Measurements from ENCODE around the gene LBX1. TPM values are rescaled to one million over a fixed set of nuclear protein-coding genes. Genes with fewer than 3 reads are reported as not detected.

Gene LBX1
- total RNA-seq, 1 donor from 2014 or later, result not detected

DNA sequence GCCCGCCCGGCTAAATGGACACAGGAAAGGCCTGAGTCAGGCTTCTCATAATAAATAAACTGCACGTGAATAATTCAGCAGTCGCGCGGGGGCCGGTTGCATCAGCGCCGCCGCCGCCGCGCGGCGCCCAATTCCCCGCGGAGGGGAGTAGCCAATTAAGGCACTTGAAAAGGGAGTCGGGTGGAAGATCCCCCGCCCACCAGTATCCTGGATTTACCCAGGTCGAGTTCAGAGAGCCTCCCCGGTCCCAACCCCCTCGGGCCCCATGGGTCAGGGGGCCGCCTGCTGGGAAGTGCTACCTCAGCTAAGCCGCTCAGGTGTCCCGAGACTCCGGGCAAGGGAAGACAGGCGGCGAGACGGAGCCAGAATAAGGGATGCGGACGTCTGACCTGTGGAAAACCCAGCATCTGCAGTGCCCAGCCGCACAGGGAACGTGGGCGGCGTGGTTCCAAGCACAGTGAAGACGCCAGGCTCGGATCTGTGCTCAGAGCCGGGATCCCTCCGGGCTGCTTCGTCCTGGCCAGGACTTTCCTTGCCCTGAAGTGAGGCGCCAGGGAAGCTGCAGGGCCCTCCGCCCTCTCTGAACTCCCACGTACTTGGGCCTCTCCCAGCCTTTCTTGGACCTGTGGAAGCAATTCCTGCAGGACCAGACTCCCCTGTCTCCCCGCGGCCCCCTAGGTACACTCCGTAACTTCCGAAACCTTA is 7.3 kb upstream of the LBX1 start:
- H3K36me3 Mint-ChIP-seq, result no peaks in the 10 kb centered on the region
- H3K9me3 Mint-ChIP-seq, result no peaks in the 10 kb centered on the region
- peaks cover 99% of the 10 kb centered on the region for H3K27me3 Mint-ChIP-seq (ENCODE audit: low read depth)
- TF ChIP-seq, protein P1, sequence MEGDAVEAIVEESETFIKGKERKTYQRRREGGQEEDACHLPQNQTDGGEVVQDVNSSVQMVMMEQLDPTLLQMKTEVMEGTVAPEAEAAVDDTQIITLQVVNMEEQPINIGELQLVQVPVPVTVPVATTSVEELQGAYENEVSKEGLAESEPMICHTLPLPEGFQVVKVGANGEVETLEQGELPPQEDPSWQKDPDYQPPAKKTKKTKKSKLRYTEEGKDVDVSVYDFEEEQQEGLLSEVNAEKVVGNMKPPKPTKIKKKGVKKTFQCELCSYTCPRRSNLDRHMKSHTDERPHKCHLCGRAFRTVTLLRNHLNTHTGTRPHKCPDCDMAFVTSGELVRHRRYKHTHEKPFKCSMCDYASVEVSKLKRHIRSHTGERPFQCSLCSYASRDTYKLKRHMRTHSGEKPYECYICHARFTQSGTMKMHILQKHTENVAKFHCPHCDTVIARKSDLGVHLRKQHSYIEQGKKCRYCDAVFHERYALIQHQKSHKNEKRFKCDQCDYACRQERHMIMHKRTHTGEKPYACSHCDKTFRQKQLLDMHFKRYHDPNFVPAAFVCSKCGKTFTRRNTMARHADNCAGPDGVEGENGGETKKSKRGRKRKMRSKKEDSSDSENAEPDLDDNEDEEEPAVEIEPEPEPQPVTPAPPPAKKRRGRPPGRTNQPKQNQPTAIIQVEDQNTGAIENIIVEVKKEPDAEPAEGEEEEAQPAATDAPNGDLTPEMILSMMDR (IDR thresholded peaks at IDR 0.05; ENCODE audit: unreplicated experiment), result no peak
- no peak for DNase-seq (ENCODE audit: low spot score in 2 of 2, unreplicated experiment in 2 of 2)
- H3K27ac Mint-ChIP-seq, result no peak overlapping the region
- H3K4me3 Mint-ChIP-seq, result peak overlapping the region; percentile 6
- H3K4me1 Mint-ChIP-seq, result peaks cover 8% of the 10 kb centered on the region

- TF ChIP-seq, protein P1 (IDR thresholded peaks at IDR 0.05; ENCODE audit: unreplicated experiment), result no peak
- H3K27ac Mint-ChIP-seq, result no peak overlapping the region
- DNase-seq (ENCODE audit: low spot score in 2 of 2, unreplicated experiment in 2 of 2), result no peak
- peaks cover 99% of the 10 kb centered on the region for H3K27me3 Mint-ChIP-seq (ENCODE audit: low read depth)
- H3K36me3 Mint-ChIP-seq, result no peaks in the 10 kb centered on the region
- H3K9me3 Mint-ChIP-seq, result no peaks in the 10 kb centered on the region
- H3K4me1 Mint-ChIP-seq, result peaks cover 8% of the 10 kb centered on the region
- H3K4me3 Mint-ChIP-seq, result no peak overlapping the region
Observed at GRCh38 chr10:101235766-101236165, 6.5 kb upstream of the LBX1 start.

GRCh38 chr10:101234333-101234732 is 5.1 kb upstream of the LBX1 start:
- no peak for DNase-seq (ENCODE audit: low spot score in 2 of 2, unreplicated experiment in 2 of 2)
- Mint-ChIP-seq H3K27ac (no peak overlapping the region), H3K4me3 (no peak overlapping the region), H3K27me3 (ENCODE audit: low read depth) (peaks cover 98% of the 10 kb centered on the region), H3K9me3 (no peaks in the 10 kb centered on the region), H3K36me3 (no peaks in the 10 kb centered on the region), H3K4me1 (peaks cover 13% of the 10 kb centered on the region)
- TF ChIP-seq, protein P1 (IDR thresholded peaks at IDR 0.05; ENCODE audit: unreplicated experiment), result no peak

- DNase-seq (ENCODE audit: low spot score in 2 of 2, unreplicated experiment in 2 of 2), result no peak
- Mint-ChIP-seq H3K27ac (no peak overlapping the region), H3K9me3 (no peaks in the 10 kb centered on the region), H3K4me1 (peaks cover 16% of the 10 kb centered on the region), H3K4me3 (no peak overlapping the region), H3K36me3 (no peaks in the 10 kb centered on the region), H3K27me3 (ENCODE audit: low read depth) (peaks cover 98% of the 10 kb centered on the region)
- TF ChIP-seq, protein P1 (IDR thresholded peaks at IDR 0.05; ENCODE audit: unreplicated experiment), result no peak
Observed at GRCh38 chr10:101233863-101234262, 4.6 kb upstream of the LBX1 start.

DNA sequence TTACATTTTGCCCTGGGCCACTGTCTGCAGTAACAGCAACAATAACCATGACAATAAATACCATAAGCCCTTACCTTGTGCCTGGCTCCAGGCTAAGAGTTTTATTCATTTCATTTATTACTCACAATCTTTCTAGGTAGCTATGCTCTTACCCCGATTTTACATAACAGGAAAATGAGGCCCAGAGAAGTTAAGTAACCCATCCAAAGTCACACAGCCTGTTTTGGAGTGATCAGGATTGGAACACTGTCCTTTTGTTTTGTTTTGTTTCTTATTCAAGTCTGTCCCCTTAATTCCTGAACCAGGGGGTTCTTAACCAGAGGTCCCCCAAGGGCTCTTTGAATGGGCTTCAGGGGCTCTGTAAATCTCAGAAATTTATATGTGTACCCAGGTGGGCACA is 4.2 kb upstream of the LBX1 start:
- peaks cover 96% of the 10 kb centered on the region for H3K27me3 Mint-ChIP-seq (ENCODE audit: low read depth)
- no peaks in the 10 kb centered on the region for H3K36me3 Mint-ChIP-seq
- H3K4me3 Mint-ChIP-seq, result no peak overlapping the region
- TF ChIP-seq, protein P1 (IDR thresholded peaks at IDR 0.05; ENCODE audit: unreplicated experiment), result no peak
- H3K9me3 Mint-ChIP-seq, result no peaks in the 10 kb centered on the region
- H3K4me1 Mint-ChIP-seq, result peaks cover 16% of the 10 kb centered on the region
- no peak overlapping the region for H3K27ac Mint-ChIP-seq
- no peak for DNase-seq (ENCODE audit: low spot score in 2 of 2, unreplicated experiment in 2 of 2)
